SH-SY5Y (cell line): ENCODE data around the gene IFI27L2.

Experiments
- GATA2 ChIP-seq: IDR thresholded peaks from 2 replicates; pipeline ENCODE4 v1.6.1; 2011; ENCODE audit warnings: mild to moderate bottlenecking, low read depth, low read length
- GATA3 ChIP-seq: IDR thresholded peaks from 2 replicates; pipeline ENCODE4 v1.6.1; 2011; ENCODE audit warnings: low read depth, mild to moderate bottlenecking, low read length, moderate library complexity

- TF ChIP-seq GATA3 (no peak), GATA2 (no peak)
These were observed 32.3 kb downstream of the IFI27L2 start for GRCh38 chr14:94097091-94097490.
